SK-N-SH (cell line): ENCODE measurements around the gene CRYBG1. TPM values are rescaled to one million over a fixed set of nuclear protein-coding genes. Genes with fewer than 3 reads are reported as not detected.

Experiments
- CTCF ChIA-PET: fragments of 300-600, 350-600 bp; formaldehyde crosslinking; extraction: SDS; loops from one replicate; lab custom pipeline; 2021; lab: Yijun Ruan, JAX
- POLR2A ChIA-PET: fragments of 350-600 bp; sonication (Branson Sonifier 250); formaldehyde crosslinking; extraction: SDS; loops from one replicate; lab custom pipeline; 2020; ENCODE audit warnings: antibody characterized with exemption, inconsistent platforms; lab: Yijun Ruan, JAX
- DNase-seq: peaks from one replicate; pipeline ENCODE4 v3.0.0; 2012
- H2AFZ ChIP-seq: fragments of 200-600 bp; sonication (generic); 2 replicates; pipeline ENCODE4 v1.8.1; 2016; ENCODE audit warnings: antibody characterized with exemption, mild to moderate bottlenecking, low read depth
- H3F3A ChIP-seq: fragments of 200-600 bp; sonication (generic); replicated peaks from 2 replicates; pipeline ENCODE3; 2016; ENCODE audit warnings: antibody characterized with exemption, mild to moderate bottlenecking; ENCODE audit not compliant: insufficient read depth
- H3K27ac ChIP-seq, 2 experiments: fragments of 200-500 bp in 1 of 2; fragments of 200-600 bp in 1 of 2; sonication (Bioruptor generic) in 1 of 2; sonication (generic), shearing (Covaris generic) in 1 of 2; 2 replicates each; pipeline versions ENCODE4 v1.5.1 to v1.6.1; 2014 to 2016; ENCODE audit warnings: low read depth in 2 of 2, inconsistent platforms in 1 of 2, low read length in 1 of 2, mild to moderate bottlenecking in 1 of 2, mixed read lengths in 1 of 2
- H3K27me3 ChIP-seq: fragments of 200-600 bp; sonication (generic), shearing (Covaris generic); 2 replicates; pipeline ENCODE4 v1.6.1; 2016; ENCODE audit warnings: mixed run types; ENCODE audit not compliant: insufficient read depth
- H3K36me3 ChIP-seq, 2 experiments: fragments of 200-500 bp in 1 of 2; fragments of 200-600 bp in 1 of 2; sonication (Bioruptor generic) in 1 of 2; sonication (generic) in 1 of 2; replicated peaks in 1 of 2; 2 replicates each; pipeline versions ENCODE3 to v1.5.1; 2014 to 2016; ENCODE audit warnings: low read length in 1 of 2, mild to moderate bottlenecking in 1 of 2; ENCODE audit not compliant: insufficient read depth in 2 of 2, control insufficient read depth in 1 of 2
- H3K4me1 ChIP-seq, 2 experiments: fragments of 200-500 bp in 1 of 2; fragments of 200-600 bp in 1 of 2; sonication (Bioruptor generic) in 1 of 2; sonication (generic), shearing (Covaris generic) in 1 of 2; 2 replicates each; pipeline versions ENCODE4 v1.5.1 to v1.6.1; 2014 to 2016; ENCODE audit warnings: low read depth in 1 of 2, low read length in 1 of 2, mixed run types in 1 of 2; ENCODE audit not compliant: insufficient read depth in 2 of 2, control insufficient read depth in 1 of 2
- H3K4me2 ChIP-seq: fragments of 200-600 bp; sonication (generic), shearing (Covaris generic); 2 replicates; pipeline ENCODE4 v1.6.1; 2017; ENCODE audit warnings: mixed run types
- H3K4me3 ChIP-seq, 2 experiments: fragments of 200-500 bp in 1 of 2; fragments of 200-600 bp in 1 of 2; sonication (Bioruptor generic) in 1 of 2; sonication (generic), shearing (Covaris generic) in 1 of 2; 2 replicates each; pipeline versions ENCODE4 v1.5.1 to v1.8.1; 2014 to 2016; ENCODE audit warnings: low read depth in 2 of 2, inconsistent platforms in 1 of 2, low read length in 1 of 2, mild to moderate bottlenecking in 1 of 2, mixed read lengths in 1 of 2, moderate library complexity in 1 of 2
- H3K79me2 ChIP-seq: fragments of 200-600 bp; sonication (generic); 2 replicates; pipeline ENCODE4 v1.8.1; 2017; ENCODE audit warnings: mild to moderate bottlenecking; ENCODE audit not compliant: insufficient read depth
- H3K9ac ChIP-seq: fragments of 200-600 bp; sonication (generic); 2 replicates; pipeline ENCODE4 v1.6.1; 2017; ENCODE audit warnings: mixed run types
- H3K9me2 ChIP-seq: fragments of 200-600 bp; sonication (generic); 2 replicates; pipeline ENCODE4 v1.6.1; 2017; ENCODE audit warnings: mixed run types
- H3K9me3 ChIP-seq: fragments of 200-600 bp; sonication (generic); 2 replicates; pipeline ENCODE4 v1.6.1; 2017; ENCODE audit warnings: mixed run types, mild to moderate bottlenecking, moderate library complexity
- H4K20me1 ChIP-seq: fragments of 200-600 bp; sonication (generic); 2 replicates; pipeline ENCODE4 v1.6.1; 2017; ENCODE audit warnings: mild to moderate bottlenecking, mixed run types; ENCODE audit not compliant: insufficient read depth
- CHD2 ChIP-seq: fragments of 150-350 bp; IDR thresholded peaks from 2 replicates; pipeline ENCODE4 v1.6.1; 2018; ENCODE audit warnings: low read length; ENCODE audit not compliant: partially characterized antibody
- CTCF ChIP-seq: fragments of 200-600 bp; sonication (generic); IDR thresholded peaks from 2 replicates; pipeline ENCODE4 v1.6.1; 2017; ENCODE audit warnings: antibody characterized with exemption, mild to moderate bottlenecking, moderate library complexity
- EZH2phosphoT487 ChIP-seq: fragments of 200-600 bp; sonication (generic); IDR thresholded peaks from 2 replicates; pipeline ENCODE4 v1.6.1; 2017; ENCODE audit warnings: low read depth, mixed run types, mild to moderate bottlenecking, antibody characterized with exemption, moderate library complexity, borderline replicate concordance
- FOXJ3 ChIP-seq: sonication (generic); formaldehyde crosslinking; IDR thresholded peaks from 2 replicates; pipeline ENCODE4 v1.5.1; 2020; ENCODE audit warnings: mild to moderate bottlenecking, missing genetic modification reagents
- GABPA ChIP-seq: IDR thresholded peaks from 2 replicates; pipeline ENCODE4 v1.4.0; 2012; ENCODE audit warnings: low read depth, mild to moderate bottlenecking
- GATA2 ChIP-seq: sonication (generic); formaldehyde crosslinking; IDR thresholded peaks from 2 replicates; pipeline ENCODE4 v1.5.0; 2020; ENCODE audit warnings: mild to moderate bottlenecking, missing genetic modification reagents
- IRF3 ChIP-seq: fragments of 150-350 bp; IDR thresholded peaks from 2 replicates; pipeline ENCODE4 v1.6.1; 2016; ENCODE audit warnings: mild to moderate bottlenecking, low read depth, low read length
- JUND ChIP-seq: IDR thresholded peaks from 2 replicates; pipeline ENCODE4 v1.4.0; 2012
- MAX ChIP-seq: IDR thresholded peaks from 2 replicates; pipeline ENCODE4 v1.4.0; 2012; ENCODE audit warnings: low read depth
- MEF2A ChIP-seq: IDR thresholded peaks from 2 replicates; pipeline ENCODE4 v1.4.0; 2012; ENCODE audit warnings: low read depth, borderline replicate concordance
- NFIC ChIP-seq: IDR thresholded peaks from 2 replicates; pipeline ENCODE4 v1.4.0; 2012; ENCODE audit warnings: borderline replicate concordance
- NRF1 ChIP-seq: IDR thresholded peaks from 2 replicates; pipeline ENCODE4 v1.6.1; 2012; ENCODE audit warnings: low read depth, mild to moderate bottlenecking, low read length
- PBX3 ChIP-seq: IDR thresholded peaks from 2 replicates; pipeline ENCODE4; 2012
- RCOR1 ChIP-seq: fragments of 150-350 bp; IDR thresholded peaks from 2 replicates; pipeline ENCODE4 v1.6.1; 2017; ENCODE audit warnings: antibody characterized with exemption, low read length
- TCF12 ChIP-seq: IDR thresholded peaks from 2 replicates; pipeline ENCODE4 v1.4.0; 2012
- WGBS: methylation state at CpG from one replicate; pipeline ENCODE4 v1.1.6; 2017; ENCODE audit warnings: low lambda C conversion rate; 5-methylcytosine and 5-hydroxymethylcytosine counted together
- polyA plus RNA-seq, 3 experiments: library from polyadenylated mRNA; depleted of rRNA; stranded (reverse); fragments of >200 nt; gene quantifications; 2 replicates each; pipeline ENCODE4 v1.2.3, GENCODE V29; 2012

Gene CRYBG1
- polyA plus RNA-seq, 1 of the 3 experiments (the other 2 are of a cell fraction): 13.8 TPM

GRCh38 chr6:106383573-106383972 is 23.1 kb downstream of the CRYBG1 start:
- CTCF ChIA-PET: no interaction called here
- 66% methylated on average over 1 of the region's 2 CpGs for WGBS
- TF ChIP-seq CHD2 (no peak), MEF2A (no peak), TCF12 (no peak), MAX (no peak)

GRCh38 chr6:106385530-106385929 is 25.0 kb downstream of the CRYBG1 start:
- Histone ChIP-seq H3K4me3 (no peak overlapping the region), H3K36me3 (no peaks in the 10 kb centered on the region), H3K27me3 (no peaks in the 10 kb centered on the region), H2AFZ (no peak overlapping the region), H3K9me2 (no peaks in the 10 kb centered on the region), H3F3A (no peaks in the 10 kb centered on the region), H3K4me2 (no peak overlapping the region), H3K9me3 (no peaks in the 10 kb centered on the region), H3K9ac (no peak overlapping the region), H3K79me2 (no peaks in the 10 kb centered on the region), H3K27ac (no peak overlapping the region), H4K20me1 (no peaks in the 10 kb centered on the region), H3K4me1 (peaks cover 0 to 4% of the 10 kb centered on the region in 2 experiments; a peak in 2 of 4 replicates)
- CTCF ChIA-PET: interaction anchor here (1.2 to 1.3 kb wide), 2 partner anchors 24 to 594 kb away, joined by 4 to 5 read pairs; partner anchors contain the start of gene CRYBG1
- no peak for DNase-seq
- WGBS: 79% methylated on average over 6 of the region's 6 CpGs
- TF ChIP-seq GATA2 (CRISPR knock-in tag) (no peak), GABPA (no peak), IRF3 (no peak), RCOR1 (no peak), EZH2phosphoT487 (no peak), MAX (no peak), PBX3 (no peak), JUND (no peak), CTCF (no peak), FOXJ3 (CRISPR knock-in tag) (no peak), NRF1 (no peak), MEF2A (no peak), NFIC (no peak)
- POLR2A ChIA-PET: no interaction called here

More at GRCh38 chr6:106383573-106383972, 23.1 kb downstream of the CRYBG1 start:
- no peak overlapping the region for H2AFZ ChIP-seq
- no peak overlapping the region for H3K4me3 ChIP-seq
- no peaks in the 10 kb centered on the region for H3K79me2 ChIP-seq
- H3K9me2 ChIP-seq: no peaks in the 10 kb centered on the region
- H3K9me3 ChIP-seq: no peaks in the 10 kb centered on the region
- H3K9ac ChIP-seq: no peak overlapping the region
- DNase-seq: no peak
- H3K4me2 ChIP-seq: no peak overlapping the region
- no peak overlapping the region for H3K27ac ChIP-seq
- peaks cover 0 to 4% of the 10 kb centered on the region in 2 experiments; a peak in 1 of 4 replicates for H3K4me1 ChIP-seq
- H4K20me1 ChIP-seq: no peaks in the 10 kb centered on the region
- no peaks in the 10 kb centered on the region for H3K36me3 ChIP-seq
- POLR2A ChIA-PET: interaction anchor here (0.6 kb wide), 1 partner anchor 1537 kb away, joined by 3 read pairs; no protein-coding TSS in a partner anchor
- no peaks in the 10 kb centered on the region for H3F3A ChIP-seq
- H3K27me3 ChIP-seq: no peaks in the 10 kb centered on the region
